HCT116 (cell line): ENCODE measurements around the gene POT1. TPM values are rescaled to one million over a fixed set of nuclear protein-coding genes. Genes with fewer than 3 reads are reported as not detected.

Source experiments
- ATAC-seq: fragments of 200-7000 bp; cut with Tn5 transposase; 2 replicates; pipeline ENCODE4 v1.9.1; 2020; ENCODE audit warnings: mild to moderate bottlenecking, moderate library complexity
- BruUV-seq: library from RNA; stranded (reverse); fragments of 400-500 nt; replicated peaks from 2 replicates; lab custom pipeline; 2021; lab: Mats Ljungman, UMichigan
- CTCF ChIA-PET: fragments of 300-600 bp; sonication (Branson Sonifier 250); formaldehyde crosslinking; loops from one replicate; lab custom pipeline; 2021; ENCODE audit warnings: antibody characterized with exemption; lab: Charles Lee
- POLR2A ChIA-PET: fragments of 300-600, 350-600 bp; sonication (Branson Sonifier 250); formaldehyde crosslinking; loops from one replicate; lab custom pipeline; 2021; ENCODE audit warnings: antibody characterized with exemption; lab: Charles Lee
- RAD21 ChIA-PET, 2 experiments: fragments of 300-600 bp; sonication (Branson Sonifier 250); formaldehyde crosslinking; loops; one replicate each; lab custom pipeline; 2023; ENCODE audit warnings: low total read pairs in 2 of 2; ENCODE audit not compliant: uncharacterized antibody in 2 of 2, unreplicated experiment in 2 of 2, low non-redundant PET in 1 of 2; lab: Charles Lee
- DNase-seq: peaks from one replicate; pipeline ENCODE4 v3.0.0-alpha.2; 2010; ENCODE audit warnings: low read depth, low spot score
- H2AFZ ChIP-seq: fragments of 200-600 bp; shearing (Covaris generic), sonication (generic); 2 replicates; pipeline ENCODE4 v1.6.1; 2017; ENCODE audit warnings: low read depth, mixed run types, mixed read lengths, antibody characterized with exemption, low read length; ENCODE audit not compliant: poor library complexity, severe bottlenecking
- H3K27ac ChIP-seq: 2 replicates; pipeline ENCODE4 v1.5.1; 2012; ENCODE audit warnings: low read depth, low read length
- H3K27me3 ChIP-seq: fragments of 200-600 bp; sonication (generic); 2 replicates; pipeline ENCODE4 v1.6.1; 2016; ENCODE audit warnings: mixed run types, low read length, mixed read lengths; ENCODE audit not compliant: insufficient read depth
- H3K36me3 ChIP-seq, 2 experiments: fragments of 200-500 bp in 1 of 2; fragments of 200-600 bp in 1 of 2; sonication (Bioruptor generic) in 1 of 2; sonication (generic) in 1 of 2; 2 replicates each; pipeline versions ENCODE4 v1.5.1 to v1.6.1; 2014 to 2016; ENCODE audit warnings: low read length in 2 of 2, inconsistent platforms in 1 of 2, mixed read lengths in 1 of 2, mixed run types in 1 of 2; ENCODE audit not compliant: insufficient read depth in 2 of 2, control insufficient read depth in 1 of 2
- H3K4me1 ChIP-seq, 2 experiments: fragments of 200-600 bp in 1 of 2; sonication (generic) in 1 of 2; 2 replicates each; pipeline versions ENCODE4 v1.5.1 to v1.6.1; 2012 to 2017; ENCODE audit warnings: low read length in 2 of 2, inconsistent platforms in 1 of 2, mild to moderate bottlenecking in 1 of 2, mixed read lengths in 1 of 2, mixed run types in 1 of 2, moderate library complexity in 1 of 2; ENCODE audit not compliant: insufficient read depth in 2 of 2, control insufficient read depth in 1 of 2
- H3K4me2 ChIP-seq: fragments of 200-600 bp; sonication (generic); 2 replicates; pipeline ENCODE4 v1.6.1; 2017; ENCODE audit warnings: mixed run types, low read length, mixed read lengths
- H3K4me3 ChIP-seq, 2 experiments: fragments of 200-600 bp in 1 of 2; sonication (generic) in 1 of 2; replicated peaks in 1 of 2; 2 replicates each; pipeline ENCODE4 v1.5.1; 2011 to 2016; ENCODE audit warnings: low read length in 2 of 2, control low read depth in 1 of 2, low read depth in 1 of 2, mild to moderate bottlenecking in 1 of 2, mixed read lengths in 1 of 2, mixed run types in 1 of 2
- H3K79me2 ChIP-seq: fragments of 200-600 bp; sonication (generic); 2 replicates; pipeline ENCODE4 v1.6.1; 2017; ENCODE audit warnings: mild to moderate bottlenecking, mixed run types, low read length, moderate library complexity, mixed read lengths; ENCODE audit not compliant: insufficient read depth
- H3K9ac ChIP-seq: fragments of 200-600 bp; sonication (generic); 2 replicates; pipeline ENCODE4 v1.6.1; 2016; ENCODE audit warnings: low read length, mixed read lengths
- H3K9me2 ChIP-seq: fragments of 200-600 bp; sonication (generic), shearing (Covaris generic); 2 replicates; pipeline ENCODE4 v1.6.1; 2017; ENCODE audit warnings: mixed run types, mild to moderate bottlenecking, moderate library complexity; ENCODE audit not compliant: insufficient read depth
- H3K9me3 ChIP-seq, 2 experiments: fragments of 200-500 bp in 1 of 2; fragments of 200-600 bp in 1 of 2; sonication (Bioruptor generic) in 1 of 2; sonication (generic) in 1 of 2; 2 replicates each; pipeline ENCODE4 v1.6.1; 2014 to 2017; ENCODE audit warnings: low read length in 2 of 2, mixed read lengths in 2 of 2, inconsistent platforms in 1 of 2, low read depth in 1 of 2, mild to moderate bottlenecking in 1 of 2, mixed run types in 1 of 2, moderate library complexity in 1 of 2; ENCODE audit not compliant: control insufficient read depth in 1 of 2, insufficient read depth in 1 of 2
- H4K20me1 ChIP-seq: fragments of 200-600 bp; sonication (generic), shearing (Covaris generic); 2 replicates; pipeline ENCODE4 v1.6.1; 2017; ENCODE audit warnings: mixed run types, mild to moderate bottlenecking, moderate library complexity; ENCODE audit not compliant: insufficient read depth
- CBX3 ChIP-seq: IDR thresholded peaks from 2 replicates; pipeline ENCODE4 v1.6.1; 2012; ENCODE audit warnings: low read depth
- CEBPB ChIP-seq: IDR thresholded peaks from 2 replicates; pipeline ENCODE4 v1.6.1; 2012; ENCODE audit warnings: low read depth
- EGR1 ChIP-seq: IDR thresholded peaks from 2 replicates; pipeline ENCODE4 v1.6.1; 2012; ENCODE audit warnings: low read depth
- ELF1 ChIP-seq: IDR thresholded peaks from 2 replicates; pipeline ENCODE4 v1.6.1; 2012; ENCODE audit warnings: low read depth, borderline replicate concordance
- EZH2 ChIP-seq: fragments of 200-600 bp; sonication (generic); IDR thresholded peaks from 2 replicates; pipeline ENCODE4 v1.6.1; 2017; ENCODE audit warnings: antibody characterized with exemption, mixed run types
- EZH2phosphoT487 ChIP-seq: fragments of 200-600 bp; IDR thresholded peaks from 2 replicates; pipeline ENCODE4 v1.6.1; 2018; ENCODE audit warnings: antibody characterized with exemption, borderline replicate concordance
- FOSL1 ChIP-seq: IDR thresholded peaks from 2 replicates; pipeline ENCODE4 v1.6.1; 2012; ENCODE audit warnings: low read depth
- JUND ChIP-seq: IDR thresholded peaks from 2 replicates; pipeline ENCODE4 v1.6.1; 2012
- POLR2A ChIP-seq: IDR thresholded peaks from 2 replicates; pipeline ENCODE4 v1.7.0; 2011; ENCODE audit warnings: borderline replicate concordance; ENCODE audit not compliant: insufficient read depth, insufficient read length; ENCODE audit errors: extremely low read depth
- POLR2AphosphoS5 ChIP-seq: IDR thresholded peaks from 2 replicates; pipeline ENCODE4 v1.6.1; 2011; ENCODE audit warnings: mild to moderate bottlenecking, low read depth, low read length, moderate library complexity
- REST ChIP-seq: IDR thresholded peaks from 2 replicates; pipeline ENCODE4 v1.6.1; 2012; ENCODE audit warnings: low read depth
- SIN3A ChIP-seq: IDR thresholded peaks from 2 replicates; pipeline ENCODE4 v1.6.1; 2012; ENCODE audit warnings: low read depth
- SRF ChIP-seq: IDR thresholded peaks from 2 replicates; pipeline ENCODE4 v1.6.1; 2012; ENCODE audit warnings: low read depth
- TCF7L2 ChIP-seq: IDR thresholded peaks from 2 replicates; pipeline ENCODE4 v1.7.0; 2011; ENCODE audit warnings: borderline replicate concordance, inconsistent platforms; ENCODE audit not compliant: insufficient read depth, insufficient read length; ENCODE audit errors: extremely low read depth
- YY1 ChIP-seq: IDR thresholded peaks from 2 replicates; pipeline ENCODE4 v1.6.1; 2011; ENCODE audit warnings: low read length, low read depth, moderate library complexity, mild to moderate bottlenecking; ENCODE audit not compliant: insufficient replicate concordance; ENCODE audit errors: extremely low read depth
- ZFX ChIP-seq: fragments of 450-650 bp; IDR thresholded peaks from 2 replicates; pipeline ENCODE4 v1.6.1; 2017
- ZNF274 ChIP-seq: fragments of 200-500 bp; sonication (Bioruptor generic); IDR thresholded peaks from 2 replicates; pipeline ENCODE4 v1.6.1; 2014; ENCODE audit warnings: mild to moderate bottlenecking, low read depth, low read length, inconsistent platforms
- intact Hi-C: fragments of 100-400 bp; cut with micrococcal nuclease; formaldehyde crosslinking; loops from 2 replicates; pipeline ENCODE4 v1.10.0; 2022
- total RNA-seq: library from RNA; stranded (reverse); gene quantifications from one replicate; pipeline ENCODE4 v1.2.1, GENCODE V29; 2021; ENCODE audit not compliant: unreplicated experiment
- TF ChIP-seq, protein P1 (sequence below): IDR thresholded peaks from 2 replicates; pipeline ENCODE4 v1.6.1; 2011; ENCODE audit warnings: mild to moderate bottlenecking, low read length, moderate library complexity; ENCODE audit not compliant: insufficient replicate concordance; ENCODE audit errors: extremely low read depth
- TF ChIP-seq, protein P2 (sequence below), 3 experiments: fragments of 200-600 bp in 1 of 3; sonication (generic) in 1 of 3; IDR thresholded peaks in 2 of 3; conservative IDR thresholded peaks in 1 of 3; 2 replicates each; pipeline ENCODE4 v1.5.1; 2012 to 2017; ENCODE audit warnings: low read depth in 2 of 3, low read length in 2 of 3, antibody characterized with exemption in 1 of 3, borderline replicate concordance in 1 of 3, control low read depth in 1 of 3, mild to moderate bottlenecking in 1 of 3, mixed read lengths in 1 of 3, mixed run types in 1 of 3, moderate library complexity in 1 of 3; ENCODE audit not compliant: insufficient read depth in 1 of 3

Gene POT1
- total RNA-seq, 1 experiment from 2014 or later, result 19.5 TPM

DNA sequence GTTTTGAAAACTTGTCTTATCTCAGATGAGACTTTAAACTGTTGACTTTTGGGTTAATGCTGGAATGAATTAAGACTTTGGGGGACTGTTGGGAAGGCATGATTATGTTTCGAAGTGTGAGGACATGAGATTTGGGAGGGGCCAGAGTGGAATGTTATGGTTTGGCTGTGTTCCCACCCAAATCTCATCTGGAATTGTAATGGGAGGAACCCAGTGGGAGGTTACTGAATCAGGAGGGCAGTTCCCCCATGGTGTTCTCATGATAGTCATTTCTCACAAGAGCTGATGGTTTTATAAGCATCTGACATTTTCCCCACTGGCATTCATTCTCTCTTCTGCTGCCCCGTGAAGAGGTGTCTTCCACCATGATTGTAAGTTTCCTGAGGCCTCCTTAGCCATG lies 13.8 kb upstream of the POT1 start:
- Histone ChIP-seq H3K9me3 (no peaks in the 10 kb centered on the region), H3K36me3 (no peaks in the 10 kb centered on the region), H3K4me2 (no peak overlapping the region), H3K4me1 (no peaks in the 10 kb centered on the region), H3K27ac (no peak overlapping the region), H3K9ac (no peak overlapping the region), H3K27me3 (no peaks in the 10 kb centered on the region), H3K4me3 (no peak overlapping the region), H3K79me2 (no peaks in the 10 kb centered on the region), H4K20me1 (no peaks in the 10 kb centered on the region), H2AFZ (no peak overlapping the region), H3K9me2 (no peaks in the 10 kb centered on the region)
- DNase-seq, result no peak
- CTCF ChIA-PET, result no interaction called here
- no peak for TF ChIP-seq ELF1
- no peak for TF ChIP-seq FOSL1
- no peak for TF ChIP-seq EZH2phosphoT487
- TF ChIP-seq POLR2AphosphoS5, result no peak
- TF ChIP-seq CBX3, result no peak
- TF ChIP-seq, protein P1, sequence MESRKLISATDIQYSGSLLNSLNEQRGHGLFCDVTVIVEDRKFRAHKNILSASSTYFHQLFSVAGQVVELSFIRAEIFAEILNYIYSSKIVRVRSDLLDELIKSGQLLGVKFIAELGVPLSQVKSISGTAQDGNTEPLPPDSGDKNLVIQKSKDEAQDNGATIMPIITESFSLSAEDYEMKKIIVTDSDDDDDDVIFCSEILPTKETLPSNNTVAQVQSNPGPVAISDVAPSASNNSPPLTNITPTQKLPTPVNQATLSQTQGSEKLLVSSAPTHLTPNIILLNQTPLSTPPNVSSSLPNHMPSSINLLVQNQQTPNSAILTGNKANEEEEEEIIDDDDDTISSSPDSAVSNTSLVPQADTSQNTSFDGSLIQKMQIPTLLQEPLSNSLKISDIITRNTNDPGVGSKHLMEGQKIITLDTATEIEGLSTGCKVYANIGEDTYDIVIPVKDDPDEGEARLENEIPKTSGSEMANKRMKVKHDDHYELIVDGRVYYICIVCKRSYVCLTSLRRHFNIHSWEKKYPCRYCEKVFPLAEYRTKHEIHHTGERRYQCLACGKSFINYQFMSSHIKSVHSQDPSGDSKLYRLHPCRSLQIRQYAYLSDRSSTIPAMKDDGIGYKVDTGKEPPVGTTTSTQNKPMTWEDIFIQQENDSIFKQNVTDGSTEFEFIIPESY, result no peak
- TF ChIP-seq ZNF274, result no peak
- no peak for TF ChIP-seq SRF
- TF ChIP-seq REST, result no peak
- TF ChIP-seq, protein P2, sequence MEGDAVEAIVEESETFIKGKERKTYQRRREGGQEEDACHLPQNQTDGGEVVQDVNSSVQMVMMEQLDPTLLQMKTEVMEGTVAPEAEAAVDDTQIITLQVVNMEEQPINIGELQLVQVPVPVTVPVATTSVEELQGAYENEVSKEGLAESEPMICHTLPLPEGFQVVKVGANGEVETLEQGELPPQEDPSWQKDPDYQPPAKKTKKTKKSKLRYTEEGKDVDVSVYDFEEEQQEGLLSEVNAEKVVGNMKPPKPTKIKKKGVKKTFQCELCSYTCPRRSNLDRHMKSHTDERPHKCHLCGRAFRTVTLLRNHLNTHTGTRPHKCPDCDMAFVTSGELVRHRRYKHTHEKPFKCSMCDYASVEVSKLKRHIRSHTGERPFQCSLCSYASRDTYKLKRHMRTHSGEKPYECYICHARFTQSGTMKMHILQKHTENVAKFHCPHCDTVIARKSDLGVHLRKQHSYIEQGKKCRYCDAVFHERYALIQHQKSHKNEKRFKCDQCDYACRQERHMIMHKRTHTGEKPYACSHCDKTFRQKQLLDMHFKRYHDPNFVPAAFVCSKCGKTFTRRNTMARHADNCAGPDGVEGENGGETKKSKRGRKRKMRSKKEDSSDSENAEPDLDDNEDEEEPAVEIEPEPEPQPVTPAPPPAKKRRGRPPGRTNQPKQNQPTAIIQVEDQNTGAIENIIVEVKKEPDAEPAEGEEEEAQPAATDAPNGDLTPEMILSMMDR (IDR thresholded peaks at IDR 0.05 in 2 of 3, conservative IDR thresholded peaks at IDR 0.05 in 1 of 3; ENCODE audit: borderline replicate concordance in 1 of 3, insufficient read depth in 1 of 3, low read depth in 2 of 3, low read length in 2 of 3), result no peak
- no peak for TF ChIP-seq CEBPB
- no peak for TF ChIP-seq EZH2
- no peak for TF ChIP-seq POLR2A
- TF ChIP-seq ZFX, result no peak
- no peak for TF ChIP-seq EGR1
- TF ChIP-seq SIN3A, result no peak
- TF ChIP-seq TCF7L2, result no peak
- TF ChIP-seq JUND, result no peak
- no peak for TF ChIP-seq YY1
- no peak for ATAC-seq
- RAD21 ChIA-PET, result no interaction called here
- intact Hi-C loops, result no loop called here
- BruUV-seq, result no TSS peak
- POLR2A ChIA-PET, result no interaction called here
